GM12892 (cell line): Measurements from ENCODE around the gene CHST14.

ENCODE experiments used
- POLR2A ChIP-seq: IDR thresholded peaks from 2 replicates; pipeline ENCODE4 v1.6.1; 2011; ENCODE audit warnings: low read depth, low read length, control low read depth
- POLR2AphosphoS5 ChIP-seq: IDR thresholded peaks from 2 replicates; pipeline ENCODE4 v1.6.1; 2011; ENCODE audit warnings: low read depth, low read length, control low read depth
- TAF1 ChIP-seq: IDR thresholded peaks from 2 replicates; pipeline ENCODE4 v1.6.1; 2011; ENCODE audit warnings: low read depth, mild to moderate bottlenecking, control low read depth, low read length, borderline replicate concordance

DNA sequence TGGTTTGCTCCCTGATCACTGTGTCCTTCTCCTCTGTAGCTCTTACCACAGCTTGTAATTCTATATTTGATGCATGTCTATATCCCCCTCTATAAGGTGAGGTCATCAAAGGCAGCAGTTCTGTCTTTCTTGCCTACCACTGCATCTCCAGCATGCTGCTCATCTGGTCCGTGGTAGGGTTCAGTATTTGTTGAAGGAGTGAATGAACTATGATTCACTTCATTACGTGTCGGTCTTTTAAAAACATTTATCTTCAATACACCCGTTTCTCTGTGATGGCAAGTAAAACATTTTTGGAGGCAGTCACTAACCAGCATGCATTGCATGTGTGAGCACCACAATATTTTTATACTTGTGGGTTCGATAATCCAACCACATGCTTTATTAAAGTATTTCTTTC, 27.6 kb downstream of the CHST14 start:
- no peak for TF ChIP-seq POLR2A
- TF ChIP-seq POLR2AphosphoS5 = no peak
- no peak for TF ChIP-seq TAF1
